Putamen (tissue), 1 donor: ENCODE measurements around the gene NHERF2.
"Not testable (repeated sequence)": the region's sequence is repeated elsewhere in the genome, so short reads cannot be mapped to it uniquely, and the experiment has no call there.

Experiments used
- DNase-seq: peaks from one replicate; pipeline ENCODE4 v3.0.0-alpha.2; 2016; ENCODE audit warnings: low spot score

NHERF2 gene

DNA sequence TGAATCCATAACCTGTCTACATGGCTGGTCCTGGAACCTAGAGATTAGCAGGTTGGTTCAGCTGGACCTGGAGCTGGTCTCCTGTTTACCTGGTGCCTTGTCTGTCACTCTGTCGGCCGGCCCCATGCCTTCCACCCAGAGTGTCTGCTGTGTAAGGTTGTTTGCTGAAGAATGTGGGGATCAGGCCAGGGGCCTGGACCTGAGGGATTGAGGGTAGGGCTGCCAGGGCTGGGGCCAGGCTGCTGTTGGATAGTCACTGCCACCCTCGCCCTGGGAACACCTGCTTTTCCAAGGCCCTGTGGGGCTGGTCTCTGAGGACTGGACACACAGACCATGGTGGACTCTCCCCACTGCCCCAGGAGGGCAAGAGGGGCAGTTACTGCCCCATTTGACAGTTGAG is 1.4 kb downstream of the NHERF2 start:
- no peak for DNase-seq

DNA sequence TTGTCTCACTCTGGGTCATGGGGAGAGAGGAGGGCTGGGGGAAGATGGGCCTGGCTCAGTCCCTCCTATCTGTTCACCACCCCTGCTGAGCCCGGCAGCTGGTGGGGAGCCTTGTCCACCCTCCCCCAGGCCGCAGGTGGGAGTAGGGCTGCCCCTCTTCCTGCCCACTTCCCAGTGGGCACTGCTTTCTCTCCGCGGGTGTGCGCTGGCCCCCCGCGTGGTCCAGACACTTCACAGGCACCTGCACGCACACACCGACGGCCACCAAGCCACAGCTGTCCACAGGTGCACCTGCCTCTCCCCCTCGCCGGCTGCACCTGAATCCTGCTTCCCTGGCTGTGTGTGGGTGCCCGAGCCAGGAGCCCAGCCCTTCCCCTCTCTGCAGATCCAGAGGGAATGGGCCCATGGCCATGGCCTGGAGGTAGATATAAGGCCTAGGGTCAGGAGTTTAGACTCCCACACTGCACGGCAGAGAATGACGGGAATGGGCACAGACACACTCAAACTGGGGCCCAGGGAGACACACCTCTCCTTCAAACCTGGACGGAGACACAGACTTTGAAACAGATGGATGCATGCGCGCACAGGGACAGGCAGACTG is 2.0 kb downstream of the NHERF2 start:
- DNase-seq: no peak

DNA sequence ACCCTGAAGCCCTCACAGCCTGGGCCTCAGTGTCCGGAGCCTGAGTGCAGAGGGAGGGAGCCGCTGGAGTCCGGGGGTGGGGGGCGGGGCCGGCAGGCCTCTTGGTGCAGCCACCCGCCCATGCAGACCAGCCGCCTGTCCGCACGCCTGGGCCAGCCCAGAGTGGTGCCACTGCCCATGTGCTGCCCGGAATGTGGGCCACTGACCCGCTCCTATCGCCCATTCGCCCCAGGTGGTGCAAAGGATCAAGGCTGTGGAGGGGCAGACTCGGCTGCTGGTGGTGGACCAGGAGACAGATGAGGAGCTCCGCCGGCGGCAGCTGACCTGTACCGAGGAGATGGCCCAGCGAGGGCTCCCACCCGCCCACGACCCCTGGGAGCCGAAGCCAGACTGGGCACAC is 2.6 kb downstream of the NHERF2 start:
- no peak for DNase-seq

DNA sequence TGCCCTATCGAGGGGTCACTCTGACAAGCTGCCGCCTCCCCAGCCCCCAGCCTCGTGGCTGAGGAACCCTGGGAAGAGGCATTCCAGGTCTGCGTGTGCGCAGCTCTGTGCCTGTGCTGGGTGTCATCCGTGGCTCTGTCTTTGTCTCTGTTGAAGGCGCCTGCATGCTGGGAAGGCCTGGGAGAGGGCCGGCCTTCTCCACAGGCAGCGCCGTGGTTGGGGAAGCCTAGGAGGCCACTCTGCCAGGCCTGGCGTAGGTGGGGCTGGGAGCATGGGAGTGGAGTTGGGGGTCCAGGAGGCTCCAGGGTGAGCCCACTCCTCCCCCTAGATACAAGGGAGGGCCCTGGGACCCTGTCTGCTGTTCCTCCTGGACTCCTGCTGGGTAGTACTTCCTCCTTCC is 3.3 kb downstream of the NHERF2 start:
- DNase-seq: no peak

DNA sequence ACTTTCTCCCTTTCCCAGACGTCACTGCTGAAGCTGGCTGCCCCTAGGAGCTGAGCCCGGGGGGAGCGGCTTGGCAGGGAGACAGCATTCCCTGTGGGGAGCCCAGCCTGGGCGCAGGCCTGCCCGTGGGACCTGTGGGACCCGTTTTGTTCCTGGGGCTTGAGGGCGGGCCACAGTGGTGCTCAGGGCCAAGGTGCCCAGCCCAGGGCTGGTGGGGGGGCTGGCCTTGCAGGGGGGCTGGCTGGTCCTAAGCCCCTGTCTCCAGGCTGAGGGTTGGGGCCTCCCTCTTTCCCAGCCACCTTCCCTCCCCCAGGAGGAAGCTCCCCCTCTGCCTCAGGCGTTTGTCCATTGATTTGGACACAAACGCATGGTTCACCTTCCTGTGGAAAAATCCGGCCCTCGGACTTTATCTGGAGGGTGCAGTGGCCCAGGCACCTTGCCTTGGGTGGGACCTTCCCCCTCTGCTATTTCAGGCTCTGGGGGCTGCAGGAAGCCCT is 4.4 kb downstream of the NHERF2 start:
- no peak for DNase-seq

DNA sequence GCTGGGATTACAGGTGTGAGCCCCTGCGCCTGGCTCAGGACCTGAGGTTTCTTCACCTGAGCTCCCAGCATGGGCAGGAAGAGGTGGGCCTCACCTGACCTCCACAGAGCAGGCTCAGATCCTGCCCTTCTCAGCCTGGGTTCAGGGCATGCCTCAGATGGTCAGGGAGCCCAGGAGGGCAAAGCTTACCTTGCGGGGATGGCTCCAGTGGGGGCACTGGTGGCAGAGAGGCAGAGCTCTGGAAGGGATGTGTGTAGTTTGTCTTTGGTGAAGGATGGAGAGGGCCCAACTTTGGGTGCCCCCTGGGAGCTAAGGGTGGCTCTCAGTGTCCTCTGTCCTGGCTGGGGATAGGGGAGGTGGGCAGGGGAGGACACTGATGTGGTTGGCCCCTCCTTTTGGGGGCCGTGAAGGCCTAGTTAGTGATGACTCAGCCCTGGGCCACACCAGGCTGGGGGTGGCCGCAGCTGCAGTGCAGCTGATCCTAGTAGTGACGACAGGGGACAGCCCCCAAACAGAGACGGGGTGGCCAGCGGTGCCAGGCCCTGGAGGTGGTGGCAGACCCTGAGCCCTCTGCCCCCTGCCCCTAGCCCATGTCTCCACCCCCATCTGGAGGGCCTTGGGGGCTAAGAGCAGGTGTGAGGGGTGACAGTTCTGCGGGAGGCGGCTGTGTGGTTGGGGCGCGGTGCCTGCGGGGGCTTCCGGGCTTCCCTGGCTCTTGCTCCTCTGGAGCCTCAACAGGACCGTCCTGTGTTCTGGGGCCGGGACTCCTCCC is 5.8 kb downstream of the NHERF2 start:
- peak; percentile 65 for DNase-seq

DNA sequence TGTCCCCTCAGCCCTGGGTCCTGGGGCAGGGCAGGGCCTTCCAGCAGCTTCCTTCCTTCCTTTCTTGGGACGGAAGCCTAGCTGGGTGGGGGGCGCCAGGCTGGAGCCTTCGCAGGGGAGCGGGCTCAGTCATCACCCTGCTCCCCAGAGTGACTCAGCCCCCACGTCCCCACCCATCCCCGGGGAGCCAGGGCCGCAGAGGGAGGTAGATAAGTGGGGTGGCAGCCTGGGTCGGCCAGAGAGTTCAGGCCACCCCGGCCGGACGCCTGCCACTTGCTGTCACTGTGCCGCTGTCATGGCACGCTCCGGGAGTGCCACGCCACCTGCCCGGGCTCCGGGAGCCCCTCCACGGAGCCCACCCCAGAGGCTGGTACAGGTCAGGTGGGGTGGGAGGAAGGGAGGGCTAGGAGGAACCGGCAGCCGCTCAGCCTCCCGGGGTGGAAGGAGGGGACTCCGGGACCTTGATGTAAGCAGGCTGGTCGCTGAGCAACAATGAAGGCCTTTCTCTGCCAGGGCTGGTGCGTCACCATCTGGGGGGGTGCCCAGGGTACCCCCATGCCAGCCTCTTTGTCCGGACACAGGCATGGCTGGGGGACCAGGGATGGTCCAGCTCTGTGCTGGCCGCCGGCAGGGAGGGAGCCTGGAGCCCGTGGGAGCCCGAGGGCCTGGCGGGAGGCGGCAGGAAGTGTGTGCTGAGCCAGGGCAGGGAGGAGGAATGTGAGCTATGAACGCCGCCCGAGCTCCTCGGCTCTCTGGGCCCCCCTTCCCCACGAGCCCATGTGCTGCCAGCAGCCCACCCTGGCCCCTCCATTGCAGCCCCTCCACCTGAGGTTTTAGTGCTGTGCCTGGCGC is 6.6 kb downstream of the NHERF2 start:
- DNase-seq: peak; percentile 94

DNA sequence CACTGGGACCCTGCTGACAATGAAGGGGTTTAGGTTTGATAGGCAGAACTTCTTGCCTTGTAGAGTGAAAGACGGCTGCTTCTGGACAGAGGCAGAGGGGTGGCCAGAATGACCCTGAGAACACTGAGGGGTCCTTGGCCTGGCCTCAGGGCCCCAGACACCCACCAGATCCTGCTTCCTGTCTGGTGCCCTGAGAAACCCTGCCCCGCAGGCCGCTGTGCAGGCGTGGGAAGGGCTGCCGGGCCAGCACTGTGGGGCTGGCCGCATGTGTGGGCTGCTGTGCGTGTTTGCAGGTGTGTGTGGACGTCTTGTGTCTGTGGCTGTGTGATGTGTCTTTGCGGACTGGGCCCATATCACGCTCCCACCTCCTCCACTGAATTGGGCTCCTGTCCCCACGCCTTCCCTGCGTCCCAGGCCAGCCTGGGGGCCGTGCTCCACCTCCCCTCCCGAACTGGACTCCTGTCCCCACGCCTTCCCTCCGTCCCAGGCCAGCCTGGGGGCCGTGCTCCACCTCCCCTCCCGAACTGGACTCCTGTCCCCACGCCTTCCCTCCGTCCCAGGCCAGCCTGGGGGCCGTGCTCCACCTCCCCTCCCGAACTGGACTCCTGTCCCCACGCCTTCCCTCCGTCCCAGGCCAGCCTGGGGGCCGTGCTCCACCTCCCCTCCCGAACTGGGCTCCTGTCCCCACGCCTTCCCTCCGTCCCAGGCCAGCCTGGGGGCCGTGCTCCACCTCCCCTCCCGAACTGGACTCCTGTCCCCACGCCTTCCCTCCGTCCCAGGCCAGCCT is 7.4 kb downstream of the NHERF2 start:
- DNase-seq: not testable (repeated sequence)

DNA sequence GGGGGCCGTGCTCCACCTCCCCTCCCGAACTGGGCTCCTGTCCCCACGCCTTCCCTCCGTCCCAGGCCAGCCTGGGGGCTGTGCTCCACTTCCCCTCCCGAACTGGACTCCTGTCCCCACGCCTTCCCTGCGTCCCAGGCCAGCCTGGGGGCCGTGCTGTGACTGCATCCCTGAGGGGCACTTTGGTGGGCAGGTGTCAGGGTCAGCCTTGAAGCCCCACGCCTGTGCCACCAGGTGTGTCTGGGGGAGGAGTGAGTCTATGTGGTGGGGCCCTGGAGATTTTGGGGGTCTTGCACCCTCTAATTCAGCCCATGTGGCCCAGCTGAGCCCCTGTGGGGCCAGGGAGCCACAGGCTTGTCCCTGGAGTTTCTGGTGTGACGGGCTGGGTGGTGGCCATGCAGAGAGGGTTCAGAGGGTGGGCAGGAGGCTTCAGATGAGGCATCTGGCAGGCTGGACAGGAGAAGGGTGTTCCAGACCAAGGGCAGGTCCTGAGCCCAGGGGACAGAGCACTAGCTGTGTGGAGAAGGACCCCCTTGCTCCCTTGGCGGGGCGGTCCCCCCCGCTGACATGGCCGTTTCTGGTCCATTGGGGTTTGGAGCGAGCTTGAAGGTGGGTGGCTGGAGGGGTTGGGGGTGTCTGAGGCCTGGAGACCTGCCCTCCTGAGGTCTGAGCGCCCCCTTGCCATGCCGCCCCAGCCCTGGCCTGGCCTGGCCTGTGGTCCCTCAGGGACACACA is 8.2 kb downstream of the NHERF2 start:
- no peak for DNase-seq

DNA sequence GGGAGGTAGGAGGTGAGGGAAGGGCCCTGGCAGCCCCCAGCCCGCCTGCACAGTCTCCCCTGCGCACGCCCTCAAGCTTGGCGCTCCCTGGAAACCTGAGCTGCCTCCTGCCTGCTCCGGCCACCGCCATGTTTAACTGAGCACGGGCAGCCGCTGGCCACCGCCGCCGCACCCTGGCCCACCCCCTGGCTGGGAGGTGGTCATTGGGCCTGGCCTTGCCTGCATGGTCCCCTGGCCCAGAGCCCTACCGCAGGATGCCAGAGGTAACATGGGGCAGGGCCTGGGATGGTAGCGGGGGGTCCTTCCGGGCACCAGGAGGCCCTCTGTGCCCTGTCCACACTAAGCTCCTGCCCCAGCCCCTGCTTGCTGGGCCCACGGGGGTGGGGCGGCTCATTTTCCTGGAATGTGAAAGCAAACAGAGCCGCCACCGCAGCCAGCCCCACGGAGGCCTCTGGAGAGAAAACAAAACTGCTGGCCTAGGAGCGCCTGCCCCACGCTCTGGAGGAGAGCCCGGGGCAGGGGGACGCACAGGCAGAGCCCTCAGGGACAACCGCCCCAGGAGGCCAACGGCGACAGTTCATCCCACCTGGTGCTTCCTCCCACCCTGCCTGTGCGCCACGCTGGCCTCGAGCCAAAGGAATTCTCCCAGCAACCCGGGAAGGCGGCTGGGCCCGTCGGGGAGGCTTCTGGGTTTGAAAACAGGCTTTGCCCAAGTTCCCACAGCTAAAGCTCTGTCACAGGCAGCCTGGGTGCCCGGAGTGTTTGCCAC is 8.9 kb downstream of the NHERF2 start:
- no peak for DNase-seq

DNA sequence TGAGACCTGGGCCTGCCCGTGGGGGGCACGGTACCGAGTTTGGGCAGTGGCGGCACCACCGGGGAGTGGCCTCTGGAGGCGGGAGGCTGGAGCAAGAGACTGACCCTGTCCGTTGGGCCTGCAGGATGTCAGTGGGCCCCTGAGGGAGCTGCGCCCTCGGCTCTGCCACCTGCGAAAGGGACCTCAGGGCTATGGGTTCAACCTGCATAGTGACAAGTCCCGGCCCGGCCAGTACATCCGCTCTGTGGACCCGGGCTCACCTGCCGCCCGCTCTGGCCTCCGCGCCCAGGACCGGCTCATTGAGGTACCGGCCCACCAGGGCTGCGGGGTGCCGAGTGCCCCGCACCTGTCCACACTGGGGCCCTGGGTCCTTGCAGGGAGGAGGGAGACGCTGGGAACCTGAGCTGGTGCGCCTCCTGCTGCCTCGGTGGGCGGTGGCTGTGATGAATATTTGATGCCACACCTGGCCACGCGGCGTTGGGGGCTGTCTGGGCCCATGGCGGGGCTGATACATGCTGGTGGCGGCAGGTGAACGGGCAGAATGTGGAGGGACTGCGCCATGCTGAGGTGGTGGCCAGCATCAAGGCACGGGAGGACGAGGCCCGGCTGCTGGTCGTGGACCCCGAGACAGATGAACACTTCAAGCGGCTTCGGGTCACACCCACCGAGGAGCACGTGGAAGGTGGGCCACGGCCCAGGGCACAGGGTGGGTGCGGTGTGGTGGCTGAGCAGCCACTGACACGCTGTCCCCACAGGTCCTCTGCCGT is 9.7 kb downstream of the NHERF2 start:
- DNase-seq: no peak

DNA sequence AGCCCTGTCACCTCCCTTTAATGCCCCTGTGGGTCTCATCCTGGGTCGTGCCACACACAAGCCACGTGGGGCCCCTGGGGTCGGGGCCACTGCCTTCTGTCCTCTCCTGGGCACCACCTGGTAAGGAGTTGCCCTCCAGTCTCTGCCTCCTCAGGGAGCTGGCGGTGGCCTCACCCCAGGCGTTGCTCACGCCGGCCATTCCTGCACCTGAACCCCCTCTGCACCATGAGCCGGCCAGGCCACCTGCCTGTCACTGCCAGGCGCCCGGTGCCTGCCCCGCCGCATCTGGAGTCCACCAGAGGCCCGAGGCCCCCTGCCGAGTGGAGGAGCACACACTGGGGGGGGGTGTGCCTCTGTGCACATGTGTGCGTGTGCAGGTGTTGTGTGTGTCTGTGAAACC is 10.4 kb downstream of the NHERF2 start:
- no peak for DNase-seq

DNA sequence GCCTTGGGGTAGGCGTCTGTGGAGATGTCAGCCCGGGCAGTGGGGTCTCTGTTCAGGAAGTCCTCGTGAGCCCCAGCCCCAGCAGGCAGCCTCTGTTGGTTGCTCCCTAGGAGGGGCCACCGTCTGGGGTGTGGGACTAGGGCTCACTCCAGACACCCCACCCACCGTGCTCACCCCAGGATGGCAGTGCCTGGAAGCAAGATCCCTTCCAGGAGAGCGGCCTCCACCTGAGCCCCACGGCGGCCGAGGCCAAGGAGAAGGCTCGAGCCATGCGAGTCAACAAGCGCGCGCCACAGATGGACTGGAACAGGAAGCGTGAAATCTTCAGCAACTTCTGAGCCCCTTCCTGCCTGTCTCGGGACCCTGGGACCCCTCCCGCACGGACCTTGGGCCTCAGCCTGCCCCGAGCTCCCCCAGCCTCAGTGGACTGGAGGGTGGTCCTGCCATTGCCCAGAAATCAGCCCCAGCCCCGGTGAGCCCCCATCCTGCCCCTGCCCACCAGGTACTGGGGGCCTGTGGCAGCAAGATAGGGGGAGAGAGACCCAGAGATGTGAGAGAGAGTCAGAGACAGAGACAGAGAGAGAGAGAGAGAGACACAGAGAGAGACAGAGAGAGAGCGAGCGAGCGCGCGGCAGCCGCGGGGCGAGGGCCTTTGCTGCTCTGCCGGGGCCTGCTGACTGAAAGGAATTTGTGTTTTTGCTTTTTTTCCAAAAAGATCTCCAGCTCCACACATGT is 11.1 kb downstream of the NHERF2 start:
- DNase-seq: no peak

DNA sequence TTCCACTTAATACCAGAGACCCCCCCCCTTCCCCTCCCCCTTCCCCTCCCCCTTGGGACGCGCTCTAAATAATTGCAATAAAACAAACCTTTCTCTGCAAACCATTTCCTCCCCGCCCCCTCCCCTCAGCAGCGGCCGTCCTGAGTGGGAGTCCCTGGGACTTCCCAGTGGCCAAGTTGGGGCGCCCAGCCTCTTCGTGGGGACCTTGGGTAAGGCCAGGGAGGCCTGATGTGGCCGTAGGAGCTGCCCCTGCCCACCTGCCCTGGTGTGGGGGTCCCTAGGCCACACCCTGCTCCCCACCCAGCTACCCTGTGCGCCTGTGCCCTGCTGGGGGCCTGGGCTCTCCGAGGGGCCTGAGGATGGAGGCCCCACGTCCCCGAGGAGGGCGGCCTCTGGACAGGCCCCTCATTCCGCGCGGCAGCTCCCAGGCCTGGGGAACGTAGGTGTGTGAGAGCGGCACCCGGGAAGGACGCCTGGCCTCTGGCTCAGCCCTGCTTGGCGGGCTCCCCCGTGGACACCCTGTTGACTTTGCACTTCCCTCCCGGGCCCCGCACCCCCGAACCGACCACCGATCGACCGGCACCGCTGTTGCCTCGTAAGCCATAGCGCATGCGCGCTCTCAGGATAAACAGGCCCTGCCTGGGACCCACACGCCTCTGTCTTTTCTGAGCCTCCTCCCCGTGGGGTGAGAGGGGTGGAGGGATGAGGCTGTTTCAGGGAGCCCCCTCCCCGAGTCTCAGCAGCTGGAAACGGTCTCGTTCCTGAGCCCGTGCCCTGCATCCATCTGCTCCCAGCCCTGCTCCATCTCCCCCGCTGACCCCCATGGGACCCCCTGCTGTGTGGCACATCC is 11.9 kb downstream of the NHERF2 start:
- no peak for DNase-seq

DNA sequence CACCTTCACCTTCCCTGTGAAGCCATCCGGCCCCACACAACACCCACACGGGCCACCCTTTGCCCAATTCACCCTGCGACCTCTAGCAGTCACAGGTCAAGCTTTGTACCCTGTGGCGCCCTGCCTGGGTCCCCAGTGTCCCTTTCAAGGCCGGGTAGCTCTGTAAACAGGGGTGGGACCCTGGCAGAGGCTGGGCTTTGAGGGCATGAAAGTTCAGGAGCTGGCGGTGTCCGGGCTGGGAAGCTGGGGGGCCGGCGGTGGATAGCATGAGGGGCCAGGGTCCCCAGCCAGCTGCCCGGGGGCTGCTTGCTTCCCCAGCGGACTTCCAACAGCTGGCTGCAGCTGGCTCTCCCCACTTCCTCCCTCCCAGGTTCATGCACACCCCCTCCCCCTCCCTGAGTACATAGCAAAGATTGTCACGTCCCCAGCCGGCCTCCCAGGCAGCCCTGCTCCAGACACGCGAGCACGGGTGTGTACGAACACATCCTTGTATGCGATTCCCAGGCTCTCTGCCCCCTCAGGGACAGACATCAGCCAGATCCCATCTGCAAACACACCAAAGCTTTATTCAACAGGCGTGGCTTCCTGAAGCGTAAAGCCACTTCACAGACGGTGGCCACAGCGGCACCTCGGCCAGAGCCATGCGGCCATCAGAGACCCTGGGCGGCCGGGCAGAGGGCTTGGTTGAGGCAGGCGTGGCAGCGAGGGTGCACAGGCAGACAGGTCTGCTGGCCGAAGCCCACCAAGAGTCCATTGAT is 12.8 kb downstream of the NHERF2 start:
- DNase-seq: no peak

DNA sequence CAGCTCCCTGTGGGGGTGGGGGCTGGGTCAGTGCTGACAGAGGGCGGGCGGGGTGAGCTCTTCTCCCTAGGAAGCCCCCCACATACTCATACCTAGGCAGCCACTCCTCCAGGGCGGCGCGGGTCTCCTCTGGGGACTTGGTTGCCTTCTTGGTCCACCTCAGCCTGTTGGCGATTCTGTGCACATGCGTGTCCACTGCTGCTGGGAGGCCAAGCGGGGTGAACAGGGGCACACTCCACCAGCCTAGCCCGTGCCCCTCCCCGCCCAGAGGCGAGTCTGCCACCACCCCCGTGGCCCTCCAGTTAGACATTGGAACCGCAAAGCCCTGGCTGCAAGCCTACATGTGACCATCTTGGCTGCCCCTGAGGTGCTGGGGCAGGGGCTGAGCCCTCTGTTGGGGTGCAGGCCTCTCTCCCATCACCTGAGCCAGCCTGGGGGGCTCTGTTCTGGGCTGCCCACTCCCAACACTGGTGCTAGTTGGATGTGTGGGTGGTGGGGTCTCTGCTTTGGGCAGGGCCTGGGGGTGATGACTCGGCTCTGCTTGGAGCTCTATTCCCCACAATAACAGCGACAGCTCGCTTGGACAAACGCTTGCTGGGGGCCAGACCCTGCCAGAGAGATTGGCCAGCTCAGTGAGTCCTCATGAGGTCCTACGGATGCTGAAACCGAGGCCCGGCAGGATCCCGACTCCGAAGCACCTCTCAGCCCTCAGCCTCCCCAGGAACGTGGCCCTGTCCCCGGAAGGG is 13.5 kb downstream of the NHERF2 start:
- DNase-seq: no peak
